ENCODE measurements around the gene DNAH8.

DNA sequence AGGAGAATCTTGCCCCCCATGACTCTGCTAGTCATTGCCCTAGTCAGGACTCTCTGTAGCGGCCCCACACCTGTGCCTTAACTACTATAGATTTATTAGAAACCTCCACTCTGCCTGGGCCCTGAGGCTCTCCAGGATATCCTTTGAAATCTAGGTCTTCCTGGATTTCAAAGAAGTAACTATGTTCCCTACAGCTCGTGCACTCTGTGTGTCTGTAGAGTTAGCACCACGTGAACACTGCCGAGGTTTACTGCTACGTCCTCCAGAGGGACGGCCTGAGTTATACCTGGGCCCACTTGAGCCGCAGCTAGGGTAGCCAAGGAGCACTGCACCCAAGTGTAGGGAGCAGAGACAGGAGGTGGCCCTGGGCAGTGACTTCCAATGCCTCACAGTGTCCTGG is 353.3 kb downstream of the DNAH8 start:
- TF ChIP-seq, protein P1, sequence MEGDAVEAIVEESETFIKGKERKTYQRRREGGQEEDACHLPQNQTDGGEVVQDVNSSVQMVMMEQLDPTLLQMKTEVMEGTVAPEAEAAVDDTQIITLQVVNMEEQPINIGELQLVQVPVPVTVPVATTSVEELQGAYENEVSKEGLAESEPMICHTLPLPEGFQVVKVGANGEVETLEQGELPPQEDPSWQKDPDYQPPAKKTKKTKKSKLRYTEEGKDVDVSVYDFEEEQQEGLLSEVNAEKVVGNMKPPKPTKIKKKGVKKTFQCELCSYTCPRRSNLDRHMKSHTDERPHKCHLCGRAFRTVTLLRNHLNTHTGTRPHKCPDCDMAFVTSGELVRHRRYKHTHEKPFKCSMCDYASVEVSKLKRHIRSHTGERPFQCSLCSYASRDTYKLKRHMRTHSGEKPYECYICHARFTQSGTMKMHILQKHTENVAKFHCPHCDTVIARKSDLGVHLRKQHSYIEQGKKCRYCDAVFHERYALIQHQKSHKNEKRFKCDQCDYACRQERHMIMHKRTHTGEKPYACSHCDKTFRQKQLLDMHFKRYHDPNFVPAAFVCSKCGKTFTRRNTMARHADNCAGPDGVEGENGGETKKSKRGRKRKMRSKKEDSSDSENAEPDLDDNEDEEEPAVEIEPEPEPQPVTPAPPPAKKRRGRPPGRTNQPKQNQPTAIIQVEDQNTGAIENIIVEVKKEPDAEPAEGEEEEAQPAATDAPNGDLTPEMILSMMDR (IDR thresholded peaks at IDR 0.05 in 4 of 5, conservative IDR thresholded peaks at IDR 0.05 in 1 of 5): no peak
- no peak for TF ChIP-seq POLR2A (IDR thresholded peaks at IDR 0.05)

All from gastrocnemius medialis (tissue), 4 donors.